RWPE2 (cell line): ENCODE results near the gene IL1RAPL2.
A peak's percentile ranks its signal among the peaks of the same experiment; 100 is the strongest.

Experiments used
- ATAC-seq: fragments of 200-7000 bp; cut with Tn5 transposase; 3 replicates; pipeline ENCODE4 v1.9.1; 2021; ENCODE audit warnings: low read depth
- DNase-seq: peaks from one replicate; pipeline ENCODE4 v3.0.0-alpha.2; 2020; ENCODE audit warnings: low spot score
- H3K27ac ChIP-seq: fragments of 450-650 bp; 2 replicates; pipeline ENCODE4 v1.5.1; 2017; ENCODE audit warnings: mild to moderate bottlenecking; ENCODE audit not compliant: poor library complexity, severe bottlenecking
- H3K27me3 ChIP-seq: fragments of 250-450 bp; sonication (Bioruptor Pico); 2 replicates; pipeline ENCODE4 v1.5.1; 2021; ENCODE audit warnings: mild to moderate bottlenecking, moderate library complexity; ENCODE audit not compliant: insufficient read depth, poor library complexity, severe bottlenecking
- H3K36me3 ChIP-seq: fragments of 250-450 bp; sonication (Bioruptor Pico); 2 replicates; pipeline ENCODE4 v1.5.1; 2020; ENCODE audit warnings: low read depth, mild to moderate bottlenecking, moderate library complexity
- H3K4me1 ChIP-seq: fragments of 250-450 bp; sonication (Bioruptor Pico); 2 replicates; pipeline ENCODE4 v1.5.1; 2021; ENCODE audit warnings: mild to moderate bottlenecking, moderate library complexity; ENCODE audit not compliant: insufficient read depth, poor library complexity, severe bottlenecking
- H3K4me3 ChIP-seq: fragments of 250-450 bp; sonication (Bioruptor Pico); 2 replicates; pipeline ENCODE4 v1.5.1; 2021; ENCODE audit warnings: mild to moderate bottlenecking, moderate library complexity; ENCODE audit not compliant: severe bottlenecking
- H3K9me3 ChIP-seq: fragments of 250-450 bp; sonication (Bioruptor Pico); 2 replicates; pipeline ENCODE4 v1.5.1; 2021; ENCODE audit warnings: mild to moderate bottlenecking, moderate library complexity; ENCODE audit not compliant: severe bottlenecking
- TF ChIP-seq, protein P1 (sequence below): fragments of 450-650 bp; IDR thresholded peaks from one replicate; pipeline ENCODE4 v1.5.1; 2017; ENCODE audit warnings: mild to moderate bottlenecking, moderate library complexity; ENCODE audit not compliant: poor library complexity, severe bottlenecking

IL1RAPL2 gene

GRCh38 chrX:105191878-105192277, 625.9 kb downstream of the IL1RAPL2 start:
- DNase-seq (no peak), ATAC-seq (peak; percentile 80; the same call in 2 of the 3 replicates)
- H3K4me1 ChIP-seq: no peaks in the 10 kb centered on the region
- H3K36me3 ChIP-seq: no peaks in the 10 kb centered on the region
- no peaks in the 10 kb centered on the region for H3K27me3 ChIP-seq
- H3K4me3 ChIP-seq: no peak overlapping the region
- H3K9me3 ChIP-seq: no peaks in the 10 kb centered on the region
- TF ChIP-seq, protein P1, sequence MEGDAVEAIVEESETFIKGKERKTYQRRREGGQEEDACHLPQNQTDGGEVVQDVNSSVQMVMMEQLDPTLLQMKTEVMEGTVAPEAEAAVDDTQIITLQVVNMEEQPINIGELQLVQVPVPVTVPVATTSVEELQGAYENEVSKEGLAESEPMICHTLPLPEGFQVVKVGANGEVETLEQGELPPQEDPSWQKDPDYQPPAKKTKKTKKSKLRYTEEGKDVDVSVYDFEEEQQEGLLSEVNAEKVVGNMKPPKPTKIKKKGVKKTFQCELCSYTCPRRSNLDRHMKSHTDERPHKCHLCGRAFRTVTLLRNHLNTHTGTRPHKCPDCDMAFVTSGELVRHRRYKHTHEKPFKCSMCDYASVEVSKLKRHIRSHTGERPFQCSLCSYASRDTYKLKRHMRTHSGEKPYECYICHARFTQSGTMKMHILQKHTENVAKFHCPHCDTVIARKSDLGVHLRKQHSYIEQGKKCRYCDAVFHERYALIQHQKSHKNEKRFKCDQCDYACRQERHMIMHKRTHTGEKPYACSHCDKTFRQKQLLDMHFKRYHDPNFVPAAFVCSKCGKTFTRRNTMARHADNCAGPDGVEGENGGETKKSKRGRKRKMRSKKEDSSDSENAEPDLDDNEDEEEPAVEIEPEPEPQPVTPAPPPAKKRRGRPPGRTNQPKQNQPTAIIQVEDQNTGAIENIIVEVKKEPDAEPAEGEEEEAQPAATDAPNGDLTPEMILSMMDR: peak; percentile 51
- no peak overlapping the region for H3K27ac ChIP-seq

- no peak for ATAC-seq
- H3K27me3 ChIP-seq: no peaks in the 10 kb centered on the region
Observed at GRCh38 chrX:105209406-105209805, 643.4 kb downstream of the IL1RAPL2 start.

GRCh38 chrX:105210258-105210657, 644.3 kb downstream of the IL1RAPL2 start:
- DNase-seq (no peak), ATAC-seq (no peak)
- no peaks in the 10 kb centered on the region for H3K36me3 ChIP-seq
- H3K27me3 ChIP-seq: no peaks in the 10 kb centered on the region
- H3K4me1 ChIP-seq: no peaks in the 10 kb centered on the region
- TF ChIP-seq, protein P1: no peak
- H3K9me3 ChIP-seq: no peaks in the 10 kb centered on the region
- H3K27ac ChIP-seq: no peak overlapping the region
- no peak overlapping the region for H3K4me3 ChIP-seq

More at GRCh38 chrX:105209406-105209805, 643.4 kb downstream of the IL1RAPL2 start:
- H3K4me1 ChIP-seq: no peaks in the 10 kb centered on the region
- TF ChIP-seq, protein P1: no peak
- no peaks in the 10 kb centered on the region for H3K9me3 ChIP-seq
- no peak overlapping the region for H3K4me3 ChIP-seq
- no peak overlapping the region for H3K27ac ChIP-seq
- H3K36me3 ChIP-seq: no peaks in the 10 kb centered on the region
- DNase-seq: no peak

DNA sequence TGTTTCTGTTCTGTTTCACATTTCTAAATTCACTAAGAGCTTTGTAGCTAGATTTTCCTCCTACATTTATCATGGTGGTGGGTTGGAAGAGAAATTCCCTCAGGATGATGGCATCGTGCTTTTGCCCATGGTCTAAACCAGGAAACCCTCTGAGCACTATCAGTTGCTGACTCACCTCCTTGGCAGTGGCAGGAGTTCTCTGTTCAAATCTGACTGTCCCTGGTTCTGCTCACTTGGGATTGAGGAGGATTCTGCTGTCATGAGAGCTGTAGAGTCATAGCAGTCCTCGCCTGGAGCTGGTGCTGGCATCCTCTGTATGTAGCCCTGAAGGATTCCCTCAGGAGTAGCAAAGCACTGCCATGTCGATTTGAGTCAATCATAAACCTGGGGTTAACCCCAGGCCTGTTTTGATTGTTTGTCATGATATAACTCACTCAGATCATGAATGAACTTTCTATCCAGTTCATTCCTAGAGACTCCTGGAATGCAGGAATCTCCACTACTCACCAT, 645.1 kb downstream of the IL1RAPL2 start:
- DNase-seq: no peak
- TF ChIP-seq, protein P1: no peak
- no peak overlapping the region for H3K4me3 ChIP-seq
- ATAC-seq: no peak
- H3K27ac ChIP-seq: no peak overlapping the region
- H3K36me3 ChIP-seq: no peaks in the 10 kb centered on the region
- no peaks in the 10 kb centered on the region for H3K9me3 ChIP-seq
- H3K4me1 ChIP-seq: no peaks in the 10 kb centered on the region
- no peaks in the 10 kb centered on the region for H3K27me3 ChIP-seq
